B cell (primary cell): ENCODE results near the gene AKT2.

Source experiments
- CTCF ChIP-seq: fragments of 200-600 bp; IDR thresholded peaks from one replicate; pipeline ENCODE4 v1.8.0; 2022; ENCODE audit warnings: antibody characterized with exemption, mild to moderate bottlenecking
- EZH2 ChIP-seq: IDR thresholded peaks from 2 replicates; pipeline ENCODE4 v1.6.1; 2012; ENCODE audit warnings: borderline replicate concordance, low read depth, mild to moderate bottlenecking, moderate library complexity, low read length; ENCODE audit not compliant: insufficient read depth, poor library complexity, severe bottlenecking

DNA sequence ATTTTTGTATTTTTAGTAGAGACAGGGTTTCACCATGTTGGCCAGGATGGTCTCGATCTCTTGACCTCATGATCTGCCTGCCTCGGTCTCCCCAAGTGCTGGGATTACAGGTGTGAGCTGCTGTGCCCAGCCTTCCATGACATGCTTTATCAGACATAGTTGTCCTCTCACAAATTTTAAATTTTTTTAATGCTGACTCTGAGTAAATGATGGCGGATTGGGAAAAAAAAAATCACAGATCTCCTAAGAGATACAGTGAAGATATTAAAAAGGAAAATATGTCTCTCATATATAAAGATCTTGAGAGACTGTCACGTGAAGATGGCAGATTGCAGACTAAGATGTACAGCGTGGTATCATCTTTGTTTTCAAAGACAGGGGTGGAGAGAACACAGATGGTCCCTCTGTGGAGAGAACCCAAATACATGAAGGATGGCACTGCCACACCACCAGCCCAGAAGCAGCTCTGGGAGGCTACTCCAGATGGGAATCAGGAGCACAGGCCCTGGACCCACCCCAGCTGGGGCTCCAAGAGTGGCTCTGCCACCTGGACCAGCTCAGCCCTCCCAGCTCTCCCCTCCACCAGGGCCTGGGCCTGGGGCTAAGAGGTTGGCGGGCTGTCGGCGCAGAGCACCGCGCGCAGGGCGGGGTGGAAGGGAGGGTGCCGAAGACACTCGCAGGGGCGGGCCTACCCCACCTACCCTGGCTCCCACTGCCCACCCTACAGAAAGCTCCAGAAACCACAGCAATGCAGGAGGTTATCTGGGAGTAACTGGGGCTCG is 38.7 kb downstream of the AKT2 start:
- TF ChIP-seq CTCF (no peak), EZH2 (no peak)
